ENCODE measurements around the gene PRTG.
"Not testable (repeated sequence)": the region's sequence is repeated elsewhere in the genome, so short reads cannot be mapped to it uniquely, and the experiment has no call there.

PRTG gene

GRCh38 chr15:55741833-55742497 is 987 bp downstream of the PRTG start:
- no peak for DNase-seq

- no peak for DNase-seq
Observed at GRCh38 chr15:55740981-55741832, 1.7 kb downstream of the PRTG start.

- no peak for DNase-seq
Observed at GRCh38 chr15:55740359-55740878, 2.5 kb downstream of the PRTG start.

GRCh38 chr15:55739641-55740040 is 3.3 kb downstream of the PRTG start:
- no peak for DNase-seq

- no peak for DNase-seq
Observed at GRCh38 chr15:55738715-55739114, 4.2 kb downstream of the PRTG start.

- DNase-seq: no peak
Observed at GRCh38 chr15:55737373-55737772, 5.6 kb downstream of the PRTG start.

GRCh38 chr15:55736756-55737155 is 6.2 kb downstream of the PRTG start:
- no peak for DNase-seq

- DNase-seq: no peak
Observed at GRCh38 chr15:55734641-55735040, 8.3 kb downstream of the PRTG start.

- not testable (repeated sequence) for DNase-seq
Observed at GRCh38 chr15:55733461-55733860, 9.5 kb downstream of the PRTG start.

GRCh38 chr15:55721554-55722185 is 21.3 kb downstream of the PRTG start:
- DNase-seq: no peak

- DNase-seq: no peak
Observed at GRCh38 chr15:55715355-55716076, 27.4 kb downstream of the PRTG start.

GRCh38 chr15:55714064-55714463 is 28.9 kb downstream of the PRTG start:
- no peak for DNase-seq

GRCh38 chr15:55712363-55712762 is 30.6 kb downstream of the PRTG start:
- DNase-seq: no peak

GRCh38 chr15:55710286-55710685 is 32.7 kb downstream of the PRTG start:
- no peak for DNase-seq

- DNase-seq: no peak
Observed at GRCh38 chr15:55709458-55709857, 33.5 kb downstream of the PRTG start.

GRCh38 chr15:55708720-55709119 is 34.2 kb downstream of the PRTG start:
- no peak for DNase-seq

- DNase-seq: no peak
Observed at GRCh38 chr15:55707951-55708350, 35.0 kb downstream of the PRTG start.

GRCh38 chr15:55707518-55707917 is 35.4 kb downstream of the PRTG start:
- no peak for DNase-seq

- no peak for DNase-seq
Observed at GRCh38 chr15:55703873-55704301, 39.1 kb downstream of the PRTG start.

GRCh38 chr15:55700876-55701275 is 42.1 kb downstream of the PRTG start:
- no peak for DNase-seq

- DNase-seq: no peak
Observed at GRCh38 chr15:55698653-55699052, 44.3 kb downstream of the PRTG start.

- DNase-seq: no peak
Observed at GRCh38 chr15:55696221-55696620, 46.7 kb downstream of the PRTG start.

- DNase-seq: no peak
Observed at GRCh38 chr15:55695432-55695831, 47.5 kb downstream of the PRTG start.
